Measurements from ENCODE around the gene AUTS2.

AUTS2 gene

GRCh38 chr7:69599955-69600709 lies 1.9 kb downstream of the AUTS2 start:
- no peak for DNase-seq (ENCODE audit: low read depth in 3 of 3)

GRCh38 chr7:69600710-69601519 lies 2.6 kb downstream of the AUTS2 start:
- DNase-seq (ENCODE audit: low read depth in 3 of 3): no peak

GRCh38 chr7:69602522-69602921 lies 4.2 kb downstream of the AUTS2 start:
- no peak for DNase-seq (ENCODE audit: low read depth in 3 of 3)

GRCh38 chr7:69603351-69603750 lies 5.1 kb downstream of the AUTS2 start:
- no peak for DNase-seq (ENCODE audit: low read depth in 3 of 3)

- DNase-seq (ENCODE audit: low read depth in 3 of 3): no peak
Observed at GRCh38 chr7:69603937-69604494, 5.7 kb downstream of the AUTS2 start.

- DNase-seq (ENCODE audit: low read depth in 3 of 3): no peak
Observed at GRCh38 chr7:69605070-69605469, 6.8 kb downstream of the AUTS2 start.

GRCh38 chr7:69605546-69605945 lies 7.3 kb downstream of the AUTS2 start:
- no peak for DNase-seq (ENCODE audit: low read depth in 3 of 3)

- no peak for DNase-seq (ENCODE audit: low read depth in 3 of 3)
Observed at GRCh38 chr7:69608049-69608448, 9.8 kb downstream of the AUTS2 start.

GRCh38 chr7:69608878-69609277 lies 10.6 kb downstream of the AUTS2 start:
- DNase-seq (ENCODE audit: low read depth in 3 of 3): no peak

- no peak for DNase-seq (ENCODE audit: low read depth in 3 of 3)
Observed at GRCh38 chr7:69609541-69610373, 11.5 kb downstream of the AUTS2 start.

GRCh38 chr7:69610374-69611084 lies 12.3 kb downstream of the AUTS2 start:
- DNase-seq (ENCODE audit: low read depth in 3 of 3): no peak

GRCh38 chr7:69612981-69613380 lies 14.7 kb downstream of the AUTS2 start:
- no peak for DNase-seq (ENCODE audit: low read depth in 3 of 3)

- DNase-seq (ENCODE audit: low read depth in 3 of 3): no peak
Observed at GRCh38 chr7:69613846-69614245, 15.6 kb downstream of the AUTS2 start.

GRCh38 chr7:69615685-69616084 lies 17.4 kb downstream of the AUTS2 start:
- DNase-seq (ENCODE audit: low read depth in 3 of 3): no peak

- no peak for DNase-seq (ENCODE audit: low read depth in 3 of 3)
Observed at GRCh38 chr7:69617364-69617763, 19.1 kb downstream of the AUTS2 start.

GRCh38 chr7:69619054-69619453 lies 20.8 kb downstream of the AUTS2 start:
- DNase-seq (ENCODE audit: low read depth in 3 of 3): no peak

- no peak for DNase-seq (ENCODE audit: low read depth in 3 of 3)
Observed at GRCh38 chr7:69619635-69620034, 21.4 kb downstream of the AUTS2 start.

GRCh38 chr7:69620063-69620462 lies 21.8 kb downstream of the AUTS2 start:
- DNase-seq (ENCODE audit: low read depth in 3 of 3): no peak

- DNase-seq (ENCODE audit: low read depth in 3 of 3): no peak
Observed at GRCh38 chr7:69620650-69621049, 22.4 kb downstream of the AUTS2 start.

GRCh38 chr7:69622014-69622835 lies 23.9 kb downstream of the AUTS2 start:
- DNase-seq (ENCODE audit: low read depth in 3 of 3): no peak
